GM23338 (cell line): Measurements from ENCODE around the gene OR10D3. TPM values are rescaled to one million over a fixed set of nuclear protein-coding genes. Genes with fewer than 3 reads are reported as not detected.

Experiments
- ATAC-seq: fragments of 200-7000 bp; cut with Tn5 transposase; 3 replicates; pipeline ENCODE4 v1.9.1; 2020
- DNase-seq: peaks from one replicate; pipeline ENCODE4 v3.0.0-alpha.2; 2015; ENCODE audit warnings: low spot score
- H2AFZ ChIP-seq: fragments of 200-600 bp; sonication (generic); 2 replicates; pipeline ENCODE4 v1.8.0; 2016; ENCODE audit warnings: antibody characterized with exemption, mild to moderate bottlenecking, moderate library complexity
- H3F3A ChIP-seq: fragments of 200-600 bp; sonication (generic); replicated peaks from 2 replicates; pipeline ENCODE4 v1.8.0; 2017; ENCODE audit warnings: antibody characterized with exemption, mixed run types, low read depth
- H3K27ac ChIP-seq: fragments of 200-600 bp; sonication (generic); 2 replicates; pipeline ENCODE4 v1.6.1; 2016; ENCODE audit warnings: low read depth
- H3K27me3 ChIP-seq: fragments of 200-600 bp; sonication (generic); 2 replicates; pipeline ENCODE4 v1.8.0; 2016; ENCODE audit warnings: mild to moderate bottlenecking, mixed run types, moderate library complexity; ENCODE audit not compliant: insufficient read depth
- H3K36me3 ChIP-seq: fragments of 200-600 bp; sonication (generic); 2 replicates; pipeline ENCODE4 v1.8.0; 2016; ENCODE audit warnings: mild to moderate bottlenecking; ENCODE audit not compliant: insufficient read depth
- H3K4me1 ChIP-seq: fragments of 200-600 bp; sonication (generic); 2 replicates; pipeline ENCODE4 v1.8.0; 2016; ENCODE audit warnings: mild to moderate bottlenecking, moderate library complexity; ENCODE audit not compliant: insufficient read depth
- H3K4me2 ChIP-seq: fragments of 200-600 bp; sonication (generic); 2 replicates; pipeline ENCODE4 v1.7.1; 2017; ENCODE audit warnings: mixed run types
- H3K4me3 ChIP-seq: fragments of 200-600 bp; sonication (generic); 2 replicates; pipeline ENCODE4 v1.6.1; 2016; ENCODE audit warnings: mixed run types
- H3K79me2 ChIP-seq: fragments of 200-600 bp; sonication (generic); replicated peaks from 2 replicates; pipeline ENCODE4 v1.8.0; 2017; ENCODE audit warnings: mild to moderate bottlenecking; ENCODE audit not compliant: insufficient read depth
- H3K9me2 ChIP-seq: fragments of 200-600 bp; sonication (generic); 2 replicates; pipeline ENCODE4 v1.8.0; 2017; ENCODE audit not compliant: insufficient read depth
- H4K20me1 ChIP-seq: fragments of 200-600 bp; sonication (generic); replicated peaks from 2 replicates; pipeline ENCODE4 v1.8.0; 2017; ENCODE audit warnings: mild to moderate bottlenecking; ENCODE audit not compliant: insufficient read depth
- H3K27ac Mint-ChIP-seq: 2 replicates; pipeline ENCODE4 v1.8.0; 2020; ENCODE audit warnings: inconsistent platforms, mild to moderate bottlenecking, moderate library complexity, mixed read lengths
- H3K27me3 Mint-ChIP-seq: 3 replicates; pipeline ENCODE4 v1.8.0; 2022; ENCODE audit warnings: low read depth, mild to moderate bottlenecking, moderate library complexity, mixed read lengths, inconsistent platforms; ENCODE audit not compliant: insufficient read depth, poor library complexity
- H3K36me3 Mint-ChIP-seq: 3 replicates; pipeline ENCODE4 v1.8.0; 2021; ENCODE audit warnings: low read depth, mild to moderate bottlenecking, inconsistent platforms, moderate library complexity, mixed read lengths
- H3K4me1 Mint-ChIP-seq: 3 replicates; pipeline ENCODE4 v1.8.0; 2020; ENCODE audit warnings: mild to moderate bottlenecking, inconsistent platforms, mixed read lengths
- H3K4me3 Mint-ChIP-seq: 3 replicates; pipeline ENCODE4 v1.8.0; 2021; ENCODE audit warnings: moderate library complexity, mild to moderate bottlenecking, inconsistent platforms, mixed read lengths
- H3K9me3 Mint-ChIP-seq: 3 replicates; pipeline ENCODE4 v1.8.0; 2020; ENCODE audit warnings: moderate library complexity, mild to moderate bottlenecking, inconsistent platforms, mixed read lengths
- CREB1 ChIP-seq: fragments of 250-450 bp; sonication (Bioruptor Pico); IDR thresholded peaks from 2 replicates; pipeline ENCODE4 v1.5.0; 2020; ENCODE audit warnings: low read depth, mild to moderate bottlenecking, moderate library complexity
- EZH2 ChIP-seq: fragments of 200-600 bp; sonication (generic); IDR thresholded peaks from one replicate; pipeline ENCODE4 v1.8.0; 2017; ENCODE audit warnings: antibody characterized with exemption, mild to moderate bottlenecking, low read depth; ENCODE audit not compliant: unreplicated experiment
- EZH2phosphoT487 ChIP-seq: fragments of 200-600 bp; sonication (generic); IDR thresholded peaks from one replicate; pipeline ENCODE4 v1.8.1; 2018; ENCODE audit warnings: antibody characterized with exemption; ENCODE audit not compliant: unreplicated experiment
- JUNB ChIP-seq: IDR thresholded peaks from one replicate; pipeline ENCODE4 v1.6.1; 2016; ENCODE audit warnings: antibody characterized with exemption; ENCODE audit not compliant: unreplicated experiment
- NANOG ChIP-seq: IDR thresholded peaks from 2 replicates; pipeline ENCODE4 v1.6.1; 2016; ENCODE audit warnings: antibody characterized with exemption, borderline replicate concordance
- POLR2AphosphoS5 ChIP-seq: IDR thresholded peaks from 2 replicates; pipeline ENCODE4 v1.6.1; 2016; ENCODE audit warnings: antibody characterized with exemption, low read depth
- REST ChIP-seq: IDR thresholded peaks from one replicate; pipeline ENCODE4 v1.6.1; 2018; ENCODE audit warnings: antibody characterized with exemption; ENCODE audit not compliant: unreplicated experiment
- STAT1 ChIP-seq: IDR thresholded peaks from one replicate; pipeline ENCODE4 v1.6.1; 2016; ENCODE audit warnings: antibody characterized with exemption; ENCODE audit not compliant: unreplicated experiment
- ZNF114 ChIP-seq: fragments of 250-450 bp; sonication (Bioruptor Pico); IDR thresholded peaks from 2 replicates; pipeline ENCODE4 v1.5.0; 2020; ENCODE audit warnings: mild to moderate bottlenecking, moderate library complexity
- ZNF331 ChIP-seq: fragments of 250-450 bp; sonication (Bioruptor Pico); IDR thresholded peaks from 2 replicates; pipeline ENCODE4 v1.5.0; 2020; ENCODE audit warnings: low read depth, mild to moderate bottlenecking, moderate library complexity
- ZNF462 ChIP-seq: fragments of 250-450 bp; sonication (Bioruptor Pico); IDR thresholded peaks from 2 replicates; pipeline ENCODE4 v1.5.0; 2020; ENCODE audit warnings: mild to moderate bottlenecking, moderate library complexity
- polyA plus RNA-seq: library from polyadenylated mRNA; unstranded; fragments of >200 nt; fragmentation: Nextera tagmentation; extraction: Ambion mirVana; gene quantifications from 2 replicates; pipeline ENCODE4 v1.2.1, GENCODE V29; 2016
- total RNA-seq: library from RNA; depleted of rRNA; stranded (reverse); fragments of >200 nt; shearing (Covaris generic); gene quantifications from 2 replicates; pipeline ENCODE4 v1.2.3, GENCODE V29; 2014
- TF ChIP-seq, protein P1 (sequence below): IDR thresholded peaks from 2 replicates; pipeline ENCODE4 v1.6.1; 2016; ENCODE audit warnings: antibody characterized with exemption
- TF ChIP-seq, protein P2 (sequence below), 2 experiments: fragments of 200-600 bp in 1 of 2; sonication (generic) in 1 of 2; conservative IDR thresholded peaks; 2 replicates each; pipeline versions ENCODE4 v1.5.1 to v1.6.1; 2016 to 2017; ENCODE audit warnings: antibody characterized with exemption in 2 of 2, low read depth in 2 of 2, mild to moderate bottlenecking in 2 of 2, moderate library complexity in 1 of 2

Gene OR10D3
- total and polyA plus RNA-seq, 2 experiments from 2014 or later = not detected

DNA sequence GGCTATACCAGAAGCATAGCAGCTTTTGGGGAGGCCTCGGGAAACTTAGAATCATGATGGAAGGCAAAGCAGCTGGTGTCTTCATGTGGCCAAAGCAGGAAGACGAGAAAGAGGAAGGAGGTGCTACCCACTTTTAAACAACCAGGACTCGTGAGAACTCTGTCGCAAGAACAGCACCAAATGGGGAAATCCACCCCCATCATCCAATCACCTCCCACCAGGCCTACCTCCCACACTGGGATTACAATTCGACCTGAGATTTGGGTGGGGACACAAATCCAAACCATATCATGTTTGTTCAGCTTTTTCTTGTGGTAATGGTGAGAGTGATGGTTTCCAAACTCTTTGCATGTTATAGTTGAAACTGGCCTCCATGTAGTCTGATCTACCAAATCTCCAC, 32.5 kb upstream of the OR10D3 start:
- DNase-seq (no peak), ATAC-seq (no peak)
- H3K4me3 ChIP-seq = no peak overlapping the region
- Mint-ChIP-seq H3K36me3 (no peaks in the 10 kb centered on the region), H3K27me3 (no peaks in the 10 kb centered on the region), H3K9me3 (no peaks in the 10 kb centered on the region; the same call in 2 of the 3 replicates), H3K4me3 (no peak overlapping the region), H3K4me1 (no peaks in the 10 kb centered on the region; the same call in 2 of the 3 replicates), H3K27ac (no peak overlapping the region)
- H3K27me3 ChIP-seq = peaks cover 6% of the 10 kb centered on the region; the same call in 1 of the 2 replicates
- H3K27ac ChIP-seq = no peak overlapping the region
- H3F3A ChIP-seq = no peaks in the 10 kb centered on the region
- H3K4me1 ChIP-seq = no peaks in the 10 kb centered on the region
- no peaks in the 10 kb centered on the region for H4K20me1 ChIP-seq
- no peaks in the 10 kb centered on the region for H3K9me2 ChIP-seq
- TF ChIP-seq EZH2phosphoT487 (no peak), ZNF331 (CRISPR knock-in tag) (no peak), ZNF114 (CRISPR knock-in tag) (no peak), REST (no peak), NANOG (no peak), JUNB (no peak), EZH2 (no peak), CREB1 (CRISPR knock-in tag) (no peak), POLR2AphosphoS5 (no peak), ZNF462 (CRISPR knock-in tag) (no peak), STAT1 (no peak)
- TF ChIP-seq, protein P1, sequence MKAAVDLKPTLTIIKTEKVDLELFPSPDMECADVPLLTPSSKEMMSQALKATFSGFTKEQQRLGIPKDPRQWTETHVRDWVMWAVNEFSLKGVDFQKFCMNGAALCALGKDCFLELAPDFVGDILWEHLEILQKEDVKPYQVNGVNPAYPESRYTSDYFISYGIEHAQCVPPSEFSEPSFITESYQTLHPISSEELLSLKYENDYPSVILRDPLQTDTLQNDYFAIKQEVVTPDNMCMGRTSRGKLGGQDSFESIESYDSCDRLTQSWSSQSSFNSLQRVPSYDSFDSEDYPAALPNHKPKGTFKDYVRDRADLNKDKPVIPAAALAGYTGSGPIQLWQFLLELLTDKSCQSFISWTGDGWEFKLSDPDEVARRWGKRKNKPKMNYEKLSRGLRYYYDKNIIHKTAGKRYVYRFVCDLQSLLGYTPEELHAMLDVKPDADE = no peak
- TF ChIP-seq, protein P2, sequence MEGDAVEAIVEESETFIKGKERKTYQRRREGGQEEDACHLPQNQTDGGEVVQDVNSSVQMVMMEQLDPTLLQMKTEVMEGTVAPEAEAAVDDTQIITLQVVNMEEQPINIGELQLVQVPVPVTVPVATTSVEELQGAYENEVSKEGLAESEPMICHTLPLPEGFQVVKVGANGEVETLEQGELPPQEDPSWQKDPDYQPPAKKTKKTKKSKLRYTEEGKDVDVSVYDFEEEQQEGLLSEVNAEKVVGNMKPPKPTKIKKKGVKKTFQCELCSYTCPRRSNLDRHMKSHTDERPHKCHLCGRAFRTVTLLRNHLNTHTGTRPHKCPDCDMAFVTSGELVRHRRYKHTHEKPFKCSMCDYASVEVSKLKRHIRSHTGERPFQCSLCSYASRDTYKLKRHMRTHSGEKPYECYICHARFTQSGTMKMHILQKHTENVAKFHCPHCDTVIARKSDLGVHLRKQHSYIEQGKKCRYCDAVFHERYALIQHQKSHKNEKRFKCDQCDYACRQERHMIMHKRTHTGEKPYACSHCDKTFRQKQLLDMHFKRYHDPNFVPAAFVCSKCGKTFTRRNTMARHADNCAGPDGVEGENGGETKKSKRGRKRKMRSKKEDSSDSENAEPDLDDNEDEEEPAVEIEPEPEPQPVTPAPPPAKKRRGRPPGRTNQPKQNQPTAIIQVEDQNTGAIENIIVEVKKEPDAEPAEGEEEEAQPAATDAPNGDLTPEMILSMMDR (conservative IDR thresholded peaks at IDR 0.05; ENCODE audit: low read depth in 2 of 2) = no peak
- H3K4me2 ChIP-seq = no peak overlapping the region
- H3K36me3 ChIP-seq = no peaks in the 10 kb centered on the region
- no peaks in the 10 kb centered on the region for H3K79me2 ChIP-seq
- H2AFZ ChIP-seq = no peak overlapping the region
